Fibroblast of skin of abdomen (primary cell): ENCODE results near the gene LIX1L.
A peak's percentile ranks its signal among the peaks of the same experiment; 100 is the strongest.

ENCODE experiments used
- DNase-seq: peaks from one replicate; pipeline ENCODE4 v3.0.0-alpha.2; 2013

LIX1L gene

GRCh38 chr1:145963265-145964019 lies 5.6 kb upstream of the LIX1L start:
- DNase-seq: peak; percentile 84

- DNase-seq: no peak
Observed at GRCh38 chr1:145962157-145963102, 4.6 kb upstream of the LIX1L start.

GRCh38 chr1:145961425-145962156 lies 3.8 kb upstream of the LIX1L start:
- no peak for DNase-seq

- no peak for DNase-seq
Observed at GRCh38 chr1:145961109-145961424, 3.2 kb upstream of the LIX1L start.

GRCh38 chr1:145960468-145961108 lies 2.8 kb upstream of the LIX1L start:
- peak; percentile 60 for DNase-seq

- DNase-seq: no peak
Observed at GRCh38 chr1:145959957-145960467, 2.2 kb upstream of the LIX1L start.

- no peak for DNase-seq
Observed at GRCh38 chr1:145959333-145959732, 1.5 kb upstream of the LIX1L start.

GRCh38 chr1:145958734-145959133 lies 917 bp upstream of the LIX1L start:
- no peak for DNase-seq

GRCh38 chr1:145956781-145957442 lies 905 bp downstream of the LIX1L start:
- peak; percentile 47 for DNase-seq

- DNase-seq: no peak
Observed at GRCh38 chr1:145956361-145956760, 1.5 kb downstream of the LIX1L start.

GRCh38 chr1:145955436-145955835 lies 2.4 kb downstream of the LIX1L start:
- no peak for DNase-seq

- no peak for DNase-seq
Observed at GRCh38 chr1:145953861-145954260, 4.0 kb downstream of the LIX1L start.

- no peak for DNase-seq
Observed at GRCh38 chr1:145952903-145953302, 4.9 kb downstream of the LIX1L start.

GRCh38 chr1:145951526-145951925 lies 6.3 kb downstream of the LIX1L start:
- DNase-seq: no peak

- DNase-seq: peak; percentile 26
Observed at GRCh38 chr1:145949219-145949618, 8.6 kb downstream of the LIX1L start.

GRCh38 chr1:145947551-145947950 lies 10.3 kb downstream of the LIX1L start:
- no peak for DNase-seq

GRCh38 chr1:145946477-145946986 lies 11.3 kb downstream of the LIX1L start:
- DNase-seq: no peak

- no peak for DNase-seq
Observed at GRCh38 chr1:145944532-145944931, 13.3 kb downstream of the LIX1L start.

GRCh38 chr1:145942871-145943270 lies 14.9 kb downstream of the LIX1L start:
- no peak for DNase-seq

- DNase-seq: no peak
Observed at GRCh38 chr1:145942405-145942804, 15.4 kb downstream of the LIX1L start.

- DNase-seq: no peak
Observed at GRCh38 chr1:145937436-145937835, 20.4 kb downstream of the LIX1L start.

GRCh38 chr1:145936247-145936646 lies 21.6 kb downstream of the LIX1L start:
- DNase-seq: no peak
